GM06990 (cell line): Measurements from ENCODE around the gene FMN1.
A peak's percentile ranks its signal among the peaks of the same experiment; 100 is the strongest.

Experiments used
- DNase-seq: peaks from one replicate; pipeline ENCODE4 v3.0.0-alpha.2; 2011; ENCODE audit not compliant: insufficient read length; ENCODE audit errors: extremely low read depth
- H3K27me3 ChIP-seq: replicated peaks from 2 replicates; pipeline ENCODE4 v1.6.0; 2011; ENCODE audit warnings: low read length; ENCODE audit not compliant: control insufficient read depth, insufficient read depth
- H3K36me3 ChIP-seq: 2 replicates; pipeline ENCODE4 v1.5.1; 2011; ENCODE audit warnings: low read length; ENCODE audit not compliant: control insufficient read depth, insufficient read depth
- H3K4me3 ChIP-seq: replicated peaks from 2 replicates; pipeline ENCODE4 v1.5.1; 2011; ENCODE audit warnings: low read depth, mild to moderate bottlenecking, control low read depth, low read length
- TF ChIP-seq, protein P1 (sequence below): IDR thresholded peaks from 2 replicates; pipeline ENCODE4 v1.5.1; 2011; ENCODE audit warnings: low read length, control low read depth, mild to moderate bottlenecking, inconsistent platforms; ENCODE audit not compliant: insufficient read depth, poor library complexity, severe bottlenecking

FMN1 gene

GRCh38 chr15:33086500-33087121, 107.9 kb downstream of the FMN1 start:
- no peaks in the 10 kb centered on the region for H3K36me3 ChIP-seq
- TF ChIP-seq, protein P1, sequence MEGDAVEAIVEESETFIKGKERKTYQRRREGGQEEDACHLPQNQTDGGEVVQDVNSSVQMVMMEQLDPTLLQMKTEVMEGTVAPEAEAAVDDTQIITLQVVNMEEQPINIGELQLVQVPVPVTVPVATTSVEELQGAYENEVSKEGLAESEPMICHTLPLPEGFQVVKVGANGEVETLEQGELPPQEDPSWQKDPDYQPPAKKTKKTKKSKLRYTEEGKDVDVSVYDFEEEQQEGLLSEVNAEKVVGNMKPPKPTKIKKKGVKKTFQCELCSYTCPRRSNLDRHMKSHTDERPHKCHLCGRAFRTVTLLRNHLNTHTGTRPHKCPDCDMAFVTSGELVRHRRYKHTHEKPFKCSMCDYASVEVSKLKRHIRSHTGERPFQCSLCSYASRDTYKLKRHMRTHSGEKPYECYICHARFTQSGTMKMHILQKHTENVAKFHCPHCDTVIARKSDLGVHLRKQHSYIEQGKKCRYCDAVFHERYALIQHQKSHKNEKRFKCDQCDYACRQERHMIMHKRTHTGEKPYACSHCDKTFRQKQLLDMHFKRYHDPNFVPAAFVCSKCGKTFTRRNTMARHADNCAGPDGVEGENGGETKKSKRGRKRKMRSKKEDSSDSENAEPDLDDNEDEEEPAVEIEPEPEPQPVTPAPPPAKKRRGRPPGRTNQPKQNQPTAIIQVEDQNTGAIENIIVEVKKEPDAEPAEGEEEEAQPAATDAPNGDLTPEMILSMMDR, result peak; percentile 48
- H3K27me3 ChIP-seq, result no peaks in the 10 kb centered on the region
- H3K4me3 ChIP-seq, result no peak overlapping the region
- DNase-seq, result no peak

DNA sequence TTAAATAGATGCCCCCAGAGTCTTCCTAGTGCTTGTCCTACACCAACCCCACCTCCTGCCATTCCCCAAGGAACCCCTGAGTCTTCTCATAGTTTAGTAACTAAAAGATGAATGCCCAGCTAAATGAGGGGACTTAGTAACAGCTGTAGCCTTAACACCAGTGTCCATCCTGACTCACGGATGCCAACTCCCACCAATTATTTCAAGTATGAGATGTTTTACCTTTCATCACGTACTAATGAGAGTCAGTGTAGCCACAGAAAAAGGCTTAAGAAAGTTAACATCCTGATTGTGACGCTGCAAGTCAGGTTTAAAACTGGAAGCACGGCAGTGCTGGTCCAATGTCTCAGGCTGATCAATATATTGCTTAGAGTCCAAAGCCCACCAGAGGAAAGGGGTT, 109.9 kb downstream of the FMN1 start:
- TF ChIP-seq, protein P1, result no peak
- DNase-seq, result no peak
- H3K36me3 ChIP-seq, result no peaks in the 10 kb centered on the region

DNA sequence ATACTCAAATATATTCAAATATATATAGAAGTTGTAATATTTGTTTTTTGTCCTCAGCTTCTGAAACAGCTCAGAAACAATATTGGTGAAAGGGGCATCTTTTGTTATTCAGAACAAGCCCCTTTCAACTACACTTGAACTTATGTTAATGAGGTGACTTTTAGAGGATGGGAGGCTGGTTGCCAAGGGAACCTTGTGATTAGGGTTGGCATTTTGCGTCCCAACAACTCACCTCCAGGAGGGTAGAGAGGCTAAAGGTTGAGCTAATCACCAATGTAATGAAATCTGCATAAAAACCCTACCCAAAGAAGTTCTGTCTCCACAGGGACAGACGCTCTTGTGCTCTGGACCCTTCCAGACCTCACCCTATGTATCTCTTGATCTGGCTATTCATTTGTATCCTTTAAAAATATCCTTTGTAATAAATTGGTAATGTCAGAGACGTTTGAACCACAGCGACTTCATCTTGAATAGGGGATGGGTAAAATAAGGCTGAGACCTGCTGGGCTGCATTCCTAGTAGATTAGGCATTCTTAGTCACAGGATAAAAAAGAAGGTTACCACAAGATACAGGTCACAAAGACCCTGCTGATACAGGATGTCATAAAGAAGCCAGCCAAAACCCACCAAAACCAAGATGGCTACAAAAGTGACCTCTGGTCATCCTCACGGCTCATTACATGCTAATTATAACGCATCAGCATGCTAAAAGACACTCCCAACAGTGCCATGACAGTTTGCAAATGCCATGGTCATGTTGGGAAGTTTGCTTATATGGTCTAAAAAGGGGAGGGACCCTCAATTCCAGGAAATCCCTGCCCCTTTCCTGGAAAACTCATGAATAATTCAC, 111.1 kb downstream of the FMN1 start:
- no peaks in the 10 kb centered on the region for H3K36me3 ChIP-seq
- TF ChIP-seq, protein P1, result no peak
- H3K4me3 ChIP-seq, result no peak overlapping the region
- H3K27me3 ChIP-seq, result no peaks in the 10 kb centered on the region
- no peak for DNase-seq

More for the DNA sequence above, 109.9 kb downstream of the FMN1 start:
- H3K4me3 ChIP-seq, result no peak overlapping the region
- H3K27me3 ChIP-seq, result no peaks in the 10 kb centered on the region

DNA sequence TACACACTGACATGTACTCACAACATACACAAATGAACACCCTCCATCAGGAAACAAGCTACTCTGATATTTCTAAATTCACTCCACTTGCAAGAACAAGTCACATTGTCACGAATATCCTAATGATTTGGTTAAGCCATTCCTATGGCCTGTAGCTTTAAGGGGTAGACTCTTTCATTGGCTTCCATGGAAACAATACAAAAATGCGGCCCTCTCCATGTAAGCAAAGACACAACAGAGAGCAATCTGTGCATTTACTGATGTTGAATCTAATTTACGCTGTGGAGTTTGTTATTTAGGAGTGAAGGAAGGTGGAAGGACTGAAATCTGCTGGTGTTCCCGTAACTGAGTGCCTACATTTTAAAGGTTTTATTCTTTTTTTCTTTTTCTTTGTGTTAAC, 114.5 kb downstream of the FMN1 start:
- H3K4me3 ChIP-seq, result no peak overlapping the region
- TF ChIP-seq, protein P1, result no peak
- no peaks in the 10 kb centered on the region for H3K36me3 ChIP-seq
- H3K27me3 ChIP-seq, result no peaks in the 10 kb centered on the region
- DNase-seq, result no peak

DNA sequence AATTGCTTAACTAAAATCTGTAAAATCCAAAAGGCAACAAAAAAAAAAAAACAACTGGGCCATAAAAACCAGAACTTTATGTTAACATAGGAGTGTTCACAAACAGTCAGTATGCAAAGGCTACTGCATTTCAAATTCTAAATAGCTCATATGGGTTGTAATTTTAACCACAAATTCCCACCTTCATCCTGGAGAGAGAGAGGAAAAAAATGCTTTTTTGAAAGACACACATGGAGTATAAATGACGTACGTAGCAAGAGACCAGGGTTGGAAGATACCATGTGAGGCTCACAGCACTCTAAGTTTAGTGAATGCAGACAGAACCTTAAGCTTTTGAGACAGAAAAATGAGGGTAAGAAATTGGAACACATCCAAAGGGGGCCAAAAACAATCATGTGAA, 115.9 kb downstream of the FMN1 start:
- DNase-seq, result no peak
- Histone ChIP-seq H3K27me3 (no peaks in the 10 kb centered on the region), H3K4me3 (no peak overlapping the region), H3K36me3 (no peaks in the 10 kb centered on the region)
- TF ChIP-seq, protein P1, result no peak

DNA sequence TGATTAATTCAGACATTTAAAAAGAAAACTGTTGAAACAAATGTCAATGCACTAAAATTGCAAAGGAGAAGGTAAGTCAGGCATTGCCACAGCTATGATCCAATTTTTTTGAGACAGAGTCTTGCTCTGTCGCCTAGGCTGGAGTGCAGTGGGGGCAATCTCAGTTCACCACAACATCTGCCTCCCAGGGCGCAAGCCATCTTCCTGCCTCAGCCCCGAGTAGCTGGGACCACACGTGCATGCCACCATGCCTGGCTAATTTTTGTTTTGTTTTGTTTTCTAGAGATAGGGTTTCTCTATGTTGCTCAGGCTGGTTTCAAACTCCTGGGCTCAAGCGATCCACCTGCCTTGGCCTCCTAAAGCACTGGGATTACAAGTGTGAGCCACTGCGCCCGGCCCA, 117.6 kb downstream of the FMN1 start:
- H3K36me3 ChIP-seq, result no peaks in the 10 kb centered on the region
- TF ChIP-seq, protein P1, result no peak

More for the DNA sequence above, 117.6 kb downstream of the FMN1 start:
- H3K4me3 ChIP-seq, result no peak overlapping the region
- DNase-seq, result no peak
- no peaks in the 10 kb centered on the region for H3K27me3 ChIP-seq
